Karpas-422 (cell line): Measurements from ENCODE around the gene AKT1. TPM values are rescaled to one million over a fixed set of nuclear protein-coding genes. Genes with fewer than 3 reads are reported as not detected.
"Not testable (repeated sequence)": the region's sequence is repeated elsewhere in the genome, so short reads cannot be mapped to it uniquely, and the experiment has no call there.

Source experiments
- DNase-seq: peaks from one replicate; pipeline ENCODE4 v3.0.0-alpha.2; 2015
- H2AFZ ChIP-seq: fragments of 200-600 bp; sonication (generic); 2 replicates; pipeline ENCODE4 v1.6.1; 2014; ENCODE audit warnings: antibody characterized with exemption, low read length, mixed read lengths
- H3K27ac ChIP-seq: fragments of 200-600 bp; sonication (generic); 2 replicates; pipeline ENCODE4 v1.5.1; 2014; ENCODE audit warnings: mild to moderate bottlenecking, low read length, moderate library complexity
- H3K27me3 ChIP-seq: fragments of 200-600 bp; sonication (generic); 2 replicates; pipeline ENCODE4 v1.6.1; 2014; ENCODE audit warnings: low read length, mixed read lengths
- H3K36me3 ChIP-seq: fragments of 200-600 bp; sonication (generic); 2 replicates; pipeline ENCODE4 v1.6.1; 2014; ENCODE audit warnings: low read length, mixed read lengths; ENCODE audit not compliant: insufficient read depth
- H3K4me1 ChIP-seq: fragments of 200-600 bp; sonication (generic); 2 replicates; pipeline ENCODE4 v1.6.1; 2014; ENCODE audit warnings: mild to moderate bottlenecking, low read length, mixed read lengths
- H3K4me2 ChIP-seq: fragments of 200-600 bp; sonication (generic); 2 replicates; pipeline ENCODE4 v1.6.1; 2014; ENCODE audit warnings: low read length, low read depth, mild to moderate bottlenecking; ENCODE audit not compliant: poor library complexity, severe bottlenecking
- H3K4me3 ChIP-seq: fragments of 200-600 bp; sonication (generic); 2 replicates; pipeline ENCODE4 v1.5.1; 2014; ENCODE audit warnings: mild to moderate bottlenecking, antibody characterized with exemption, low read length, mixed read lengths
- H3K79me2 ChIP-seq: fragments of 200-600 bp; sonication (generic); 2 replicates; pipeline ENCODE4 v1.6.1; 2014; ENCODE audit warnings: mild to moderate bottlenecking, low read length, mixed read lengths
- H3K9ac ChIP-seq: fragments of 200-600 bp; sonication (generic); 2 replicates; pipeline ENCODE4 v1.6.0; 2014; ENCODE audit warnings: low read length
- H3K9me2 ChIP-seq: fragments of 200-600 bp; sonication (generic), shearing (Covaris generic); replicated peaks from 2 replicates; pipeline ENCODE4 v1.6.0; 2014; ENCODE audit warnings: mild to moderate bottlenecking, low read length, moderate library complexity; ENCODE audit not compliant: insufficient read depth
- H3K9me3 ChIP-seq: fragments of 300-700, 200-600 bp; sonication (generic); 2 replicates; pipeline ENCODE4 v1.6.1; 2014; ENCODE audit warnings: low read length, mixed read lengths
- H4K20me1 ChIP-seq: fragments of 200-600 bp; sonication (generic); 2 replicates; pipeline ENCODE4 v1.6.1; 2014; ENCODE audit warnings: mild to moderate bottlenecking, antibody characterized with exemption, low read length, low read depth; ENCODE audit not compliant: insufficient read depth
- total RNA-seq: library from RNA; depleted of rRNA; stranded (reverse); fragments of >200 nt; shearing (Covaris generic); gene quantifications from 2 replicates; pipeline ENCODE4 v1.2.3, GENCODE V29; 2014; ENCODE audit warnings: low replicate concordance

Gene AKT1
- total RNA-seq, 1 experiment from 2014 or later = 70.4 TPM

DNA sequence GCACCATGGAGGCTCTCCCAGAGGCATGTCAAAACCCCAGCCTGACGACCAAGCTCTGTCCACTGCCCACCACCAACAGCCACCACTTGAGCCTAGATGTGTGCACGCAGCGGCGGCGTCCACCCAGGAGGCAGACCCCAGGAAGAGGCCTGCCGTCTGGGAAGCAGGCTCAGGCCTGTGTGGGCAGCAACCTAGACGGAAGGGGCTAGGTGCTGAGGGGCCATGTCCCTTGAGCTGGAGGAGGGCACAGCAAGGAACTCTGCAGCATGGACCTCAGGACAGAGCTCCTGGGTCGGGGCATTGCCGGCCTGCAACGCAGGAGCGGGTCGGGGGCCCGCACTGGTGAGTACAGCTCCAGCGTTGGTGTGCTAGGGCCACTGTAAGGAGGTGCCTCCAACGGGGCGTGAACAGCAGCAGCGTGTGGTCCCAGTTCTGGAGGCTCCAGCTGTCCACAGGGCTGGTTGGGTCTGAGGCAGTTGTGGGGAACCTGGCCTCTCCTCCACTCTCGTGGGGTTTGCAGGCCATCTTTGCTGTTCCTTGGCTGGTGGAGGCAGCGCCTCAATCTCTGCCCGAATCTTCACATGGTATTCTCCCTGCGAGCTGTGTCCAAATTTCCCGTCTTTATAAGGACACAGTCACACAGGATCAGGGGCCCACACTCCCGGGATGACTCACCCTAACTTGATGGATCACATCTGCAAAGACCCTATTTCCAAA lies 25.8 kb upstream of the AKT1 start:
- Histone ChIP-seq H3K27ac (no peak overlapping the region), H4K20me1 (no peaks in the 10 kb centered on the region), H3K36me3 (no peaks in the 10 kb centered on the region; the same call in 1 of the 2 replicates), H3K27me3 (peaks cover 3% of the 10 kb centered on the region; the same call in 1 of the 2 replicates), H3K9me3 (no peaks in the 10 kb centered on the region), H3K4me1 (peaks cover 12% of the 10 kb centered on the region), H3K9me2 (no peaks in the 10 kb centered on the region; the same call in 1 of the 2 replicates), H3K4me3 (no peak overlapping the region), H2AFZ (no peak overlapping the region), H3K4me2 (no peak overlapping the region), H3K9ac (no peak overlapping the region), H3K79me2 (peaks cover 6% of the 10 kb centered on the region)
- no peak for DNase-seq

- Histone ChIP-seq H3K27ac (no peak overlapping the region), H4K20me1 (no peaks in the 10 kb centered on the region), H3K79me2 (peaks cover 6% of the 10 kb centered on the region), H3K9ac (no peak overlapping the region), H3K4me1 (peaks cover 14% of the 10 kb centered on the region), H3K36me3 (no peaks in the 10 kb centered on the region; the same call in 1 of the 2 replicates), H3K9me2 (no peaks in the 10 kb centered on the region; the same call in 1 of the 2 replicates), H3K9me3 (no peaks in the 10 kb centered on the region), H3K4me2 (no peak overlapping the region), H3K4me3 (no peak overlapping the region), H3K27me3 (peaks cover 3% of the 10 kb centered on the region; the same call in 1 of the 2 replicates), H2AFZ (no peak overlapping the region)
- DNase-seq = no peak
These were observed 25.2 kb upstream of the AKT1 start for GRCh38 chr14:104820669-104821228.

DNA sequence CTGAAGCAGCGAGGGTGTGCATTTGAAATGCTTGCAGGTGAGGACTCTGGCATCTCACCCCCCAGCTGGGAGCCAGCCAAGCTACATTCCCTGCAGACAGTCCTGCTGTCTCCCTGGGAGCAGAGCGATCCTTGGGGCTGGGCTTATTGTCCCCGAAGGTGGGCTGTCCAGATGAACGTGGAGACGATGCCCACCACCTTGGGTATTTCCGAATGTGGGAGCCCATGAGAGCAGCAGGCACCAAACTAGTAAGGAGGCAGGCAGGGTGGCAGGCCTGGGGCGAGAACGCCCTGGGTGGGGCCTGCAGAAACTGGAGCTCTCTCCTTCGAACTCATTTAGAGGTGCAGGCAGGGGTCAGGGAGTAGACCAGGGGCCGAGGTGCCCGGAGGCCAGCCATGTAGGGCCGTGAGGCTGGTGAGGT lies 23.8 kb upstream of the AKT1 start:
- H3K9me3 ChIP-seq = no peaks in the 10 kb centered on the region
- H3K79me2 ChIP-seq = peaks cover 19% of the 10 kb centered on the region
- no peaks in the 10 kb centered on the region for H4K20me1 ChIP-seq
- no peaks in the 10 kb centered on the region; the same call in 1 of the 2 replicates for H3K36me3 ChIP-seq
- H3K4me1 ChIP-seq = peaks cover 24% of the 10 kb centered on the region
- no peak overlapping the region for H3K4me3 ChIP-seq
- H2AFZ ChIP-seq = no peak overlapping the region
- no peak overlapping the region for H3K27ac ChIP-seq
- DNase-seq = no peak
- no peak overlapping the region for H3K4me2 ChIP-seq
- no peak overlapping the region for H3K9ac ChIP-seq
- H3K27me3 ChIP-seq = no peaks in the 10 kb centered on the region; the same call in 1 of the 2 replicates
- H3K9me2 ChIP-seq = no peaks in the 10 kb centered on the region; the same call in 1 of the 2 replicates

GRCh38 chr14:104818714-104819161 lies 23.2 kb upstream of the AKT1 start:
- Histone ChIP-seq H3K4me1 (peaks cover 27% of the 10 kb centered on the region), H3K79me2 (peaks cover 19% of the 10 kb centered on the region), H3K36me3 (no peaks in the 10 kb centered on the region; the same call in 1 of the 2 replicates), H3K4me3 (no peak overlapping the region), H2AFZ (no peak overlapping the region), H3K9ac (no peak overlapping the region), H3K9me2 (no peaks in the 10 kb centered on the region), H3K9me3 (no peaks in the 10 kb centered on the region), H3K4me2 (no peak overlapping the region), H3K27ac (no peak overlapping the region), H4K20me1 (no peaks in the 10 kb centered on the region), H3K27me3 (no peaks in the 10 kb centered on the region)
- no peak for DNase-seq

DNA sequence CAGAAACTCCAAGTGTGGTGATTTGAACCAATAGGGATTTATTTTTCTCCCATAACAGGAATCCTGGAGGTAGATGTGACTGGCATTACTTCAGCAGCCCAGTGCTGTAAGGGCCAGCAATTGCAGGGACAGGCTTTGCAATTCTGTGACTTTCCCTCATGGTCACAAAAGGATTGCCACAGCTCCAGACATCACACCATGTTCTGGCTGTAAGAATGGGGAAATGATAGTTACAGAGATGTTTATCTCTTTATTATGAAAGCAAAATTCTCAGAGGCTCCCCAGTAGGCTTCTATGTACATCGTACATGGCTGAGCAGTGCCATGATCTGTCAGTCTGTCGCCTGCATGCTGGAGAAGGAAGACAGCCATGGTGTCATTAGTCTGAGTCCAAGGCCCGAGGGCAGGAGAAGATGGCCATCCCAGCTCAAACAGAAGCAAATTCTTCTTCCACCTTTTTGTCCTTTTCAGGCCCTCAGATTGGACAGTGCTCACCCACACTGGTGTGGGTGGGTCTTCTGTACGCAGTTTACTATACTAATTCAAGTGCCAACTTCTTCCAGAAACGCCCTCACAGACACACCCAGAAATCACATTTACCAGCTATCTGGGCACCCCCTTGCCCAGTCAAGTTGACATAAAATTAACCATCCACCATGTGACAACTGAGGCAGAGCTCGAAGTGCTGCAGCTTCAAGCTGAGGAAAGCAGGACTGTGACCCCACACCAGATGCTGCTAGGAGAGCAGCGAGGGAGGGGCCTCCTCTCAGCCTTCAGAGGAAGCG lies 22.6 kb upstream of the AKT1 start:
- Histone ChIP-seq H3K27ac (no peak overlapping the region), H3K9ac (no peak overlapping the region), H4K20me1 (no peaks in the 10 kb centered on the region), H3K4me1 (peaks cover 27% of the 10 kb centered on the region), H3K36me3 (no peaks in the 10 kb centered on the region; the same call in 1 of the 2 replicates), H3K4me3 (no peak overlapping the region), H3K4me2 (no peak overlapping the region), H3K79me2 (peaks cover 19% of the 10 kb centered on the region), H3K9me3 (no peaks in the 10 kb centered on the region), H2AFZ (no peak overlapping the region), H3K27me3 (no peaks in the 10 kb centered on the region), H3K9me2 (no peaks in the 10 kb centered on the region)
- no peak for DNase-seq

- Histone ChIP-seq H3K36me3 (no peaks in the 10 kb centered on the region; the same call in 1 of the 2 replicates), H3K4me3 (peak overlapping the region; percentile 85)
These were observed 21.0 kb upstream of the AKT1 start for GRCh38 chr14:104816616-104816884.

DNA sequence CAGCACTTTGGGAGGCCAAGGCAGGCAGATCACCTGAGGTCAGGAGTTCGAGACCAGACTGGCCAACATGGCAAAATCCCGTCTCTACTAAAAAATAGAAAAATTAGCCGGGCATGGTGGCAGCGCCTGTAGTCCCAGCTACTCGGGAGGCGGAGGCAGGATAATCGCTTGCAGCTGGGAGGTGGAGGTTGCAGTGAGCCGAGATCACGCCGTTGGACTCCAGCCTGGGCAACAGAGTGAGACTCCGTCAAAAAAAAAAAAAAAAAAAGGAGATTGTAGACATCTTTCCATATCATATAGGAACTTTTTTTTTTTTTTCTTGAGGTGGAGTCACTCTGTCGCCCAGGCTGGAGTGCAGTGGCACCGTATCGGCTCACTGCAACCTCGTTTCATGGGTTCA lies 19.2 kb upstream of the AKT1 start:
- not testable (repeated sequence) for H3K27ac ChIP-seq, H2AFZ ChIP-seq, H3K36me3 ChIP-seq, H3K27me3 ChIP-seq, H3K9me2 ChIP-seq, H4K20me1 ChIP-seq, DNase-seq, H3K9me3 ChIP-seq
- Histone ChIP-seq H3K4me1 (peaks cover 27% of the 10 kb centered on the region), H3K9ac (peak overlapping the region; percentile 79), H3K4me2 (peak overlapping the region; percentile 98), H3K4me3 (peak overlapping the region; percentile 85), H3K79me2 (peaks cover 19% of the 10 kb centered on the region)

More at GRCh38 chr14:104816616-104816884, 21.0 kb upstream of the AKT1 start:
- H3K27me3 ChIP-seq = no peaks in the 10 kb centered on the region
- peak overlapping the region; percentile 98 for H3K4me2 ChIP-seq
- H2AFZ ChIP-seq = peak overlapping the region; percentile 13; the same call in 1 of the 2 replicates
- DNase-seq = no peak
- no peaks in the 10 kb centered on the region for H4K20me1 ChIP-seq
- no peaks in the 10 kb centered on the region for H3K9me3 ChIP-seq
- H3K9me2 ChIP-seq = no peaks in the 10 kb centered on the region
- peaks cover 19% of the 10 kb centered on the region for H3K79me2 ChIP-seq
- peaks cover 27% of the 10 kb centered on the region for H3K4me1 ChIP-seq
- H3K27ac ChIP-seq = peak overlapping the region; percentile 5; the same call in 1 of the 2 replicates
- peak overlapping the region; percentile 79 for H3K9ac ChIP-seq

DNA sequence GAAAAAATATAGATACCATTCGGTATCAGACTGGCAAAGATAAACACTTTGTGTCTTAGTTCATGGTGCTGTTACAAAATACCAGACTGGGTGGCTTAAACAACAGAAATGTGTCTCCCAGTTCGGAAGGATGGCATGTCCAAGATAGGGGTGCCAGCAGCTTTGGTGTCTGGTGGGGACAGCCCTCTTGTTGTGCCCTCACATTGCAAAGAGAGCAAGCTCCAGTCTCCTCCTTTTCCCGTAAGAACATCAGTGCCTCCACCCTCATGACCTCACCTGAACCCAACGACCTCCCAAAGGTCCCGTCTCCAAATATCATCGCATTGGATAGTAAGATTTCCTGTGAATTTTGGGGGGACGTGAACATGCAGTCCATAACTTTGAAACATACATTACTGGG lies 17.7 kb upstream of the AKT1 start:
- Histone ChIP-seq H3K36me3 (no peaks in the 10 kb centered on the region; the same call in 1 of the 2 replicates), H3K27me3 (no peaks in the 10 kb centered on the region), H3K4me2 (no peak overlapping the region), H3K79me2 (peaks cover 19% of the 10 kb centered on the region), H3K4me1 (peaks cover 27% of the 10 kb centered on the region), H3K4me3 (no peak overlapping the region), H4K20me1 (no peaks in the 10 kb centered on the region), H3K9ac (no peak overlapping the region), H3K9me3 (no peaks in the 10 kb centered on the region), H3K27ac (no peak overlapping the region), H3K9me2 (no peaks in the 10 kb centered on the region), H2AFZ (no peak overlapping the region)
- no peak for DNase-seq
